ENCODE results near the gene RAPGEF4.

RAPGEF4 gene

GRCh38 chr2:172819943-172820342 lies 84.3 kb downstream of the RAPGEF4 start:
- Histone ChIP-seq H3K79me1 (ENCODE audit: low read depth, low read length) (no peaks in the 10 kb centered on the region), H4K8ac (ENCODE audit: low read depth, low read length) (no peak overlapping the region), H3K27ac (replicated peaks; ENCODE audit: low read length) (no peak overlapping the region), H2BK5ac (ENCODE audit: low read length) (no peak overlapping the region), H3K4me2 (ENCODE audit: insufficient read depth, low read length, poor library complexity, severe bottlenecking) (no peak overlapping the region), H2BK120ac (ENCODE audit: low read depth, low read length) (no peak overlapping the region), H3K9me3 (replicated peaks in 1 of 2; ENCODE audit: control insufficient read depth in 2 of 2, insufficient read depth in 1 of 2, low read depth in 1 of 2, low read length in 2 of 2) (no peaks in the 10 kb centered on the region), H4K91ac (ENCODE audit: low read depth, low read length, poor library complexity) (no peak overlapping the region), H2AFZ (ENCODE audit: low read length) (no peak overlapping the region), H2BK12ac (ENCODE audit: low read length) (no peak overlapping the region), H3K27me3 (ENCODE audit: control insufficient read depth in 3 of 3, insufficient read depth in 3 of 3, low read depth in 1 of 3, low read length in 3 of 3) (no peaks in the 10 kb centered on the region), H3K4me1 (ENCODE audit: control insufficient read depth in 2 of 2, insufficient read depth in 1 of 2, low read depth in 1 of 2, low read length in 2 of 2) (no peaks in the 10 kb centered on the region), H3K18ac (ENCODE audit: low read length) (no peak overlapping the region), H3K9ac (ENCODE audit: low read depth, low read length, poor library complexity) (no peak overlapping the region), H3K4ac (ENCODE audit: low read length) (no peak overlapping the region), H3K14ac (ENCODE audit: low read length) (no peak overlapping the region), H2BK15ac (ENCODE audit: low read length) (no peak overlapping the region), H3K23ac (ENCODE audit: low read depth, low read length, poor library complexity) (no peak overlapping the region), H3K36me3 (replicated peaks in 1 of 2; ENCODE audit: control insufficient read depth in 2 of 2, insufficient read depth in 2 of 2, low read length in 2 of 2) (no peaks in the 10 kb centered on the region), H2AK5ac (ENCODE audit: low read depth, low read length) (no peak overlapping the region), H3K4me3 (ENCODE audit: low read length in 2 of 2) (no peak overlapping the region)
- DNase-seq (ENCODE audit: low spot score) = no peak

- no peak for DNase-seq (ENCODE audit: low spot score)
- H3K9ac ChIP-seq (ENCODE audit: low read depth, low read length, poor library complexity) = no peak overlapping the region
- H4K8ac ChIP-seq (ENCODE audit: low read depth, low read length) = no peak overlapping the region
- no peak overlapping the region for H2AFZ ChIP-seq (ENCODE audit: low read length)
- no peak overlapping the region for H2BK5ac ChIP-seq (ENCODE audit: low read length)
- no peak overlapping the region for H4K91ac ChIP-seq (ENCODE audit: low read depth, low read length, poor library complexity)
- H3K27ac ChIP-seq (replicated peaks; ENCODE audit: low read length) = no peak overlapping the region
- no peak overlapping the region for H2BK12ac ChIP-seq (ENCODE audit: low read length)
- no peak overlapping the region for H3K14ac ChIP-seq (ENCODE audit: low read length)
- no peak overlapping the region for H2BK120ac ChIP-seq (ENCODE audit: low read depth, low read length)
- H3K4me1 ChIP-seq (ENCODE audit: control insufficient read depth in 2 of 2, insufficient read depth in 1 of 2, low read depth in 1 of 2, low read length in 2 of 2) = no peaks in the 10 kb centered on the region
- H2AK5ac ChIP-seq (ENCODE audit: low read depth, low read length) = no peak overlapping the region
- H3K79me1 ChIP-seq (ENCODE audit: low read depth, low read length) = no peaks in the 10 kb centered on the region
- no peak overlapping the region for H2BK15ac ChIP-seq (ENCODE audit: low read length)
- no CpG with 5 or more reads among the region's 7 CpGs for WGBS, 2 donors (ENCODE audit: extremely low coverage in 2 of 2, insufficient read length in 2 of 2, insufficient replicate concordance in 1 of 2)
- H3K23ac ChIP-seq (ENCODE audit: low read depth, low read length, poor library complexity) = no peak overlapping the region
- H3K4me2 ChIP-seq (ENCODE audit: insufficient read depth, low read length, poor library complexity, severe bottlenecking) = no peak overlapping the region
- H3K36me3 ChIP-seq (replicated peaks in 1 of 2; ENCODE audit: control insufficient read depth in 2 of 2, insufficient read depth in 2 of 2, low read length in 2 of 2) = no peaks in the 10 kb centered on the region
- H3K9me3 ChIP-seq (replicated peaks in 1 of 2; ENCODE audit: control insufficient read depth in 2 of 2, insufficient read depth in 1 of 2, low read depth in 1 of 2, low read length in 2 of 2) = no peaks in the 10 kb centered on the region
- no peak overlapping the region for H3K4ac ChIP-seq (ENCODE audit: low read length)
- no peaks in the 10 kb centered on the region for H3K27me3 ChIP-seq (ENCODE audit: control insufficient read depth in 3 of 3, insufficient read depth in 3 of 3, low read depth in 1 of 3, low read length in 3 of 3)
- no peak overlapping the region for H3K18ac ChIP-seq (ENCODE audit: low read length)
- no peak overlapping the region for H3K4me3 ChIP-seq (ENCODE audit: low read length in 2 of 2)
Measured at GRCh38 chr2:172821370-172822338, 86.0 kb downstream of the RAPGEF4 start.

- Histone ChIP-seq H3K23ac (ENCODE audit: low read depth, low read length, poor library complexity) (no peak overlapping the region), H3K27me3 (ENCODE audit: control insufficient read depth in 3 of 3, insufficient read depth in 3 of 3, low read depth in 1 of 3, low read length in 3 of 3) (no peaks in the 10 kb centered on the region), H3K18ac (ENCODE audit: low read length) (no peak overlapping the region), H3K9ac (ENCODE audit: low read depth, low read length, poor library complexity) (no peak overlapping the region), H3K4me2 (ENCODE audit: insufficient read depth, low read length, poor library complexity, severe bottlenecking) (no peak overlapping the region), H2AK5ac (ENCODE audit: low read depth, low read length) (no peak overlapping the region), H3K4me3 (ENCODE audit: low read length in 2 of 2) (no peak overlapping the region), H3K4me1 (ENCODE audit: control insufficient read depth in 2 of 2, insufficient read depth in 1 of 2, low read depth in 1 of 2, low read length in 2 of 2) (no peaks in the 10 kb centered on the region), H3K4ac (ENCODE audit: low read length) (no peak overlapping the region), H4K91ac (ENCODE audit: low read depth, low read length, poor library complexity) (no peak overlapping the region), H2AFZ (ENCODE audit: low read length) (no peak overlapping the region), H2BK15ac (ENCODE audit: low read length) (no peak overlapping the region), H2BK12ac (ENCODE audit: low read length) (no peak overlapping the region), H4K8ac (ENCODE audit: low read depth, low read length) (no peak overlapping the region), H3K36me3 (replicated peaks in 1 of 2; ENCODE audit: control insufficient read depth in 2 of 2, insufficient read depth in 2 of 2, low read length in 2 of 2) (no peaks in the 10 kb centered on the region), H2BK5ac (ENCODE audit: low read length) (no peak overlapping the region), H3K27ac (replicated peaks; ENCODE audit: low read length) (no peak overlapping the region), H3K9me3 (replicated peaks in 1 of 2; ENCODE audit: control insufficient read depth in 2 of 2, insufficient read depth in 1 of 2, low read depth in 1 of 2, low read length in 2 of 2) (no peaks in the 10 kb centered on the region), H3K79me1 (ENCODE audit: low read depth, low read length) (no peaks in the 10 kb centered on the region), H2BK120ac (ENCODE audit: low read depth, low read length) (no peak overlapping the region), H3K14ac (ENCODE audit: low read length) (no peak overlapping the region)
- WGBS, 2 donors (ENCODE audit: extremely low coverage in 2 of 2, insufficient read length in 2 of 2, insufficient replicate concordance in 1 of 2) = no CpG with 5 or more reads among the region's 6 CpGs
- DNase-seq (ENCODE audit: low spot score) = no peak
Measured at GRCh38 chr2:172822585-172822984, 86.9 kb downstream of the RAPGEF4 start.

- Histone ChIP-seq H3K4me1 (ENCODE audit: control insufficient read depth in 2 of 2, insufficient read depth in 1 of 2, low read depth in 1 of 2, low read length in 2 of 2) (no peaks in the 10 kb centered on the region), H3K36me3 (replicated peaks in 1 of 2; ENCODE audit: control insufficient read depth in 2 of 2, insufficient read depth in 2 of 2, low read length in 2 of 2) (no peaks in the 10 kb centered on the region), H3K9ac (ENCODE audit: low read depth, low read length, poor library complexity) (no peak overlapping the region), H3K23ac (ENCODE audit: low read depth, low read length, poor library complexity) (no peak overlapping the region), H2BK120ac (ENCODE audit: low read depth, low read length) (no peak overlapping the region), H3K9me3 (replicated peaks in 1 of 2; ENCODE audit: control insufficient read depth in 2 of 2, insufficient read depth in 1 of 2, low read depth in 1 of 2, low read length in 2 of 2) (no peaks in the 10 kb centered on the region), H2AK5ac (ENCODE audit: low read depth, low read length) (no peak overlapping the region), H3K18ac (ENCODE audit: low read length) (no peak overlapping the region), H3K4me3 (ENCODE audit: low read length in 2 of 2) (no peak overlapping the region), H3K14ac (ENCODE audit: low read length) (no peak overlapping the region), H4K8ac (ENCODE audit: low read depth, low read length) (no peak overlapping the region), H3K27me3 (ENCODE audit: control insufficient read depth in 3 of 3, insufficient read depth in 3 of 3, low read depth in 1 of 3, low read length in 3 of 3) (no peaks in the 10 kb centered on the region), H2BK12ac (ENCODE audit: low read length) (no peak overlapping the region), H2BK5ac (ENCODE audit: low read length) (no peak overlapping the region), H3K4me2 (ENCODE audit: insufficient read depth, low read length, poor library complexity, severe bottlenecking) (no peak overlapping the region), H3K4ac (ENCODE audit: low read length) (no peak overlapping the region), H2AFZ (ENCODE audit: low read length) (no peak overlapping the region), H3K79me1 (ENCODE audit: low read depth, low read length) (no peaks in the 10 kb centered on the region), H2BK15ac (ENCODE audit: low read length) (no peak overlapping the region), H4K91ac (ENCODE audit: low read depth, low read length, poor library complexity) (no peak overlapping the region), H3K27ac (replicated peaks; ENCODE audit: low read length) (no peak overlapping the region)
- no peak for DNase-seq (ENCODE audit: low spot score)
- WGBS, 2 donors (ENCODE audit: extremely low coverage in 2 of 2, insufficient read length in 2 of 2, insufficient replicate concordance in 1 of 2) = no CpG with 5 or more reads among the region's 7 CpGs
Measured at GRCh38 chr2:172823261-172823850, 87.7 kb downstream of the RAPGEF4 start.
